HG02943 (cell line): ENCODE results near the gene PRKN.

ENCODE experiments used
- ATAC-seq: cut with Tn5 transposase; IDR thresholded peaks from one replicate; pipeline ENCODE4 v1.9.1; 2021; ENCODE audit warnings: mild to moderate bottlenecking, low read depth, moderate library complexity; ENCODE audit not compliant: unreplicated experiment

The PRKN gene

GRCh38 chr6:162712694-162713093 lies 14.9 kb downstream of the PRKN start:
- no peak for ATAC-seq

DNA sequence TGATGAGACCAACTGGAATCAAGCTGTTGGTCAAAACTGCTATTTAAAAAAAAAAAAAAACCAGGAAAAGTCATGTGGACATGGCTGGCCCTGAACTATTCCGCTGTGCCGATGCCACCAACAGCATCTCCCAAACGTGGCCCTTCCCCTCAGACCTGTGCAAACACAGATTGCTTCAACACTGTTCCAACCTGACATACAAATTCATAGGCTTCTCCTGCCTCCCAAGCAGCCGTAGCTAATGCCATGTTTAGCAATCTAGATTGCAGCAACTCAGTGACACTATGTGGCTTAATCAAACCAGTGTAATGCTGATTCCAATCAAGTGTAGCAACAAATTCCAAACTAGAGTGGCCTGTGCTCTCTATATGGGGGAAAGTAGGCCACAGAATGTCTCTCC lies 16.2 kb downstream of the PRKN start:
- no peak for ATAC-seq

DNA sequence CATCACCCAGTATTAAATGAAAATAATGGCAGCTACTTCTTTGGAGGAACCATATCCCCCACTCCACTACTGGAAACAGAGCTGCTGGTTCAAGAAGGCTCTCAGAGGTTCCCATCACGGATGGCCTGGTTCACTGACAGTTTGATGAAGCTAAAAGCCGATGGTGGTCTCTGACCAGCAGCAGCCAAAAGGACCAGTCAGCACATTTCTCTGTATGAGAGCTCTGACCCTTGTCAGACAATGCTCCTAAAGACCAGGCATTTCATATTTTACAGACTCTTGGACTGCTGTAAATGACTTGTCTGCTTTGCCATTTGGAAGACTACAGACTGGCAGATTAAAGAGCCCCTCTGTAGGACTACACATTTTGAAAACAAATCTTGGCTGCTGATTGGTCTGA lies 16.6 kb downstream of the PRKN start:
- no peak for ATAC-seq

DNA sequence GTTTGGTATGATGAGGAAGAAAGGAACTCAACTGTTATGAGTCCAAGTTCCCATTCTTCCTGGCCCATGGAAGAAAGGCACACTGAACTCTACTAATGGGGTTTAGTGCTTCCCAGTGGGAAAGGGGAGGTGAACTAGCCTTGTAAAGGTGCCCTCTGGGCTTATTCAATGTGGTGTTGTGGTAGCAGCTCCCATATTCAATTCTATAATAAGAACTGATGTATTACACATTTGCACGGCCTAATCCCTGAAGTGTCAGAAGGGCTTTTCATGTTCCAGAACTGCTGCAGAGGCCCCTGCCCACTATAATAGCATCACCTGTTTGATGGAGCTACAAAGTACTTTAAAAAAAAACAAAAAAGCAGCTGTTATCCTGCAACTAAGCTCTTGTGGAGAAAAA lies 17.1 kb downstream of the PRKN start:
- no peak for ATAC-seq

DNA sequence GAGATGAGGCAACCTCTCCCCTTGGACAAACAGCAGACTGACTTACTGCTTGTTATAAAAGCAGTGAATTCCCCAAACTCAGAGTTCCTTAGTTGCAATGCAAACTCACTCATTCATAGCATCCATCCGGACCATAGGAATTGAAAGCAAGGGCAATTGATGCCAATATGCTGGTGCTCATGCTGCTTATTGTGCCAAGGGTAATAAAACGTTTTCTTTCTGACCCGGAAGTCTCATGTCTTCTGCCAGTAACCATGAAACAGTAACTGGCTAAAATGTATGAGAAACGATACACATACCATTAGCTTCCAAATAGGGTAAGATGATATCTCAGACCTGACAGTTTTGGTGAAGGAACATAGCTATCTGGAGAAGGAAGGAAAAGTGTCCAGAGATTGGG lies 18.1 kb downstream of the PRKN start:
- no peak for ATAC-seq

GRCh38 chr6:162708971-162709370 lies 18.6 kb downstream of the PRKN start:
- ATAC-seq, result no peak

- no peak for ATAC-seq
Measured at GRCh38 chr6:162706232-162706631, 21.3 kb downstream of the PRKN start.

DNA sequence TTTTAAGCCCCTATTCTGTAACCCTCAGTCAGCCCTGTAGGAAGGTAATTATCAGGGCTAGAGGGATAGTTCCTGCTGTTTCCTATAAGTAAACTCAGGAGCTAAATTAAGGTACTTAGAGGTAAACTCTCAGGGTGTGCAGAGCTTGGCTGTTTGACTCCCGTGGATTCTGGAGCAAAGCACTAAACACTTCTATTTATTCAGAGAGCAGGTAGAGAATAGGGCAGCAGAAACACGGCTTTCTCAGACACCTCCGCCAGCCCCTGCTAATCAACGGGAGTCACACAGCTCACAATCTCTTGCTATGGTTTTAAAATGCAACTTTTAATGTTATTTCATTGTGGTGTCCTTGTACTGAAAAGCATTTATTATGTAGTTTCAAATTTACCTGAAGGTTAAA lies 21.8 kb downstream of the PRKN start:
- no peak for ATAC-seq

GRCh38 chr6:162704001-162704400 lies 23.6 kb downstream of the PRKN start:
- ATAC-seq, result no peak

DNA sequence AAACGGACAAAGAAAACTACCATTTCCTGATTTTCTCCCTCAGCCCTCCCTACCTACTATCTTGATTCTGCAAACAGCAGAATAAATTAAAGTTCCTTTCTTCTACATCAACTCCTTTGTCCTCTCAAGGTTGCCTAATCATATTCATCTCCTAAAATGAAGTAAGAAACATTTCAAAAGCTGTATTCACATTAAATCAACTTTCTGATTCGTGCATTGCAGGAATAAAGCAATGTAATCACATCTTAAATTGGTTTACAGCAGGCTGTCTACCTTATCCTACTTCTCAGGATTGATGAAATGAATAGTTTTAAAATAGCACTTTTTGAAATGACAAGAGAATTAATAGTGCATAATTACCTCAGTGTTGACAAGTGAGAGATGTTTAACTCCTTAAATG lies 25.1 kb downstream of the PRKN start:
- no peak for ATAC-seq

DNA sequence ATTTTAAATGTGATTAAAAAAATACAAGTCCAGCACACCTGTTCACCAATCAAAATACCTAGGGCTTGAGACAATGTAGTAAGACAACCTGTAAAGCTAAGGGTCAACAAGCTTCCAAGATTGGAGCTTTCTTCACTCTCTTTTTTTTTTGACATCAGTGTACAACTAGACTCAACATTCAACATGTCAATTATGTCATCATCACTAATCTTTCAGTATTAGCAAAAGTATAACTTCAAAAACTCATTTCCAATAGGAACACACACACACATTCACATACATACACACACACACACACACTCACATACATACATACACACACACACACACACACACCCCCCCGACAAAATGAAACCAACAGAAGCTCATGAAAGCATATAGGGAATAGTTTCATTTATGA lies 26.0 kb downstream of the PRKN start:
- no peak for ATAC-seq

- ATAC-seq, result no peak
Measured at GRCh38 chr6:162700966-162701365, 26.6 kb downstream of the PRKN start.

GRCh38 chr6:162699961-162700360 lies 27.6 kb downstream of the PRKN start:
- ATAC-seq, result no peak

- ATAC-seq, result no peak
Measured at GRCh38 chr6:162698440-162698839, 29.1 kb downstream of the PRKN start.

DNA sequence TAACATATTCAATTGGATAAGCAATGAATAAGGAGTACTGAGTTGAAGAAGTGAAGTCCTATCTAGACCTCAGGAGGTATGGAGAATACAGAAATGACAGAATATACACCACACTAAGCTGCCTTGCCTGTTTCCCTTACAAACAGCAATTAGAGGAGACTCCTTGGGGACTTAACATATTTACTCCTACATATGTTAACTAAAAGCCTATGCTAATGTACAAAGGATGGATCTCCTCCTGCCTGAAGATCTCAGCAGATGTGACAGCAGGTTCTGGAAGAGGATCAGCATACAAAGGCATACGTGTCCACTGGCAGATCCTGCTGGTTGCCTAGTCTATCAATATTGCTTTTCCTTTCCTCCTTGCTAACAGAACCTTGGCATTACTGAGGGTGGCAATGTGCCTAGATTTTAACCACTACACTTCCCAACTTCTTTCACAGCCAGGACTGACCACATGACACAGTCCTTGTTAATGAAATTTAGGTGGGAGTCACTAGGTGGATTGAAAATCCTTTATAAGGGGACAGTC lies 29.6 kb downstream of the PRKN start:
- ATAC-seq, result no peak

DNA sequence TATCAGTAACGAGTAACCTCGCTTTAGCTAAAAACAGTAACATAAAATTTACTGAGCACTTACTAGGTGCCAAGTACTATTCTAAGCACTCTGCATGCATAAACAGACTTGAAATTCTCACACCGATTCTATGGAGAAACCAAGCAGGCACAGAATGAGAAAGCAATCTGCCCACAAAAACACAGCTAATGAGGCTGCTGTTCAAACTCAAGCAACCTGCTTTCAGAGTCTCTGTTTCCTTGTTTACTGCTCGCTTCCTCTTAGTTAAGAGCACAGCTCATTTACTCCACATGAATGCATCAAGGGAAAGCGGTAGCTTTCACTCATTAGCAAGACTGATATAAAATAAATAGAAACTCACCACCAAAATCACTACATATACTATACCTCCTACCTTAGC lies 37.4 kb downstream of the PRKN start:
- no peak for ATAC-seq

DNA sequence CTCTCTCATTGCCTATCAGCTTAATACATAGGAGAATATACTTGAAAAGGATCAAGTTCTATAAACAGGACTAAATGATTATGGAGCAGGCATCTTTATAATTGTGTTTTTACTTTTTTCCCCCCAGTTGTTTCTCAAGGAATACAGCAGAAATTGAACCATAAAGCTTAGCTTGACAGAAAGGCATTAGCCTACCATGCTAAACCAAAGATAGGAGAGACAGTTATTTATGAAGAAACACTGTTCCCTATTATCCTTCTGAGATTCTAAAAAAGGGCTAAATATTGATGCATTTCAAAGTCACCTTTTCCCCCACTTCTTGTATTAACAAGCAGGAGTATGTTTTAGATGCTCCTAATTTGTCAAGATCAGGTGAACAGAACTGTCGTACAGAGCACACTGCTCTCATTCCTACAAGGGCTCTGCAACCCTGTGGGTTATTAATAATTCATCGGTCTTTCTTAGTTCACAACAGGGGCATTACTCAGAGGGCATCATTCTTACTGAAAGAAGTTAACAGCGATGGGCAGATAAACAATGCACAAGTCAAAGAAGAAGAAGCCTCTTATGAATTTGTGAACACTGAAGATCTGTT lies 38.7 kb downstream of the PRKN start:
- ATAC-seq, result no peak

DNA sequence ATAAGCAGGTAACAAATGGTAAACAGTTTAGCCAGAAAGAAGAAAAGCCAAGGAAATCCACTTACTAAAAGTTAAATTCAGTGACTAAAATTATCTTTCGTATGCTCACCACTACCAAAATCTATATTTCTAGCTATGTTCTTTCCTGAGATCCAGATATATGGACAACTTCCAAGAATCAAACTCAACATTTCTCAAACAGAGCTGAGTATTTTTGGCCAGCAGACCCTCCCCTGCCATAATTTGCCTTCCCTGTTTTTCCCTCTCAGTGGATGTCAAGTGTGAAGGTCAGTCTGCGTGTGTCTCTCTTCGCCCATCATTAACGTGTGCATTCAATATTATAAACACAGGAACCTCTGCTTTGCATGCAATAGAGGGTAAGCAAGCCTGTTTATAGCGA lies 42.0 kb downstream of the PRKN start:
- no peak for ATAC-seq

DNA sequence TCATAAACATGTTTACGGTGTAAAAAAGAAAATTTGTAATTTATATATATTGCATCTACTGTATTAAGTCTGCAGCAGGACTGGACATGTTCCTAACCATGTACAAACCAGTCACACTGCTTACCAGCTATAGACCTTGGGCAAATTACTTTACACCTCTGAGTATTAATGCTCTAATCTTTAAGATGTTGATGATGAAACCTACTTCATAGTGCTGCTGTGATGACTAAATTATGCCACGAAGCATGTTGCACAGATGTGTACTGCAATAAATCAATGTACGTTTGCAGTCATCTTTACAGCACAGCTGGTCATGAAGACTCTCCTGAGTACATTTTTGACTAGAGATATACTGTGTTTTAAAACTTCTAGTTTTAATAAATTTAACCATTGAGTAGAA lies 42.6 kb downstream of the PRKN start:
- ATAC-seq, result no peak

- no peak for ATAC-seq
Measured at GRCh38 chr6:162684052-162684451, 43.5 kb downstream of the PRKN start.

- ATAC-seq, result no peak
Measured at GRCh38 chr6:162683135-162683534, 44.4 kb downstream of the PRKN start.

- no peak for ATAC-seq
Measured at GRCh38 chr6:162681447-162681846, 46.1 kb downstream of the PRKN start.

DNA sequence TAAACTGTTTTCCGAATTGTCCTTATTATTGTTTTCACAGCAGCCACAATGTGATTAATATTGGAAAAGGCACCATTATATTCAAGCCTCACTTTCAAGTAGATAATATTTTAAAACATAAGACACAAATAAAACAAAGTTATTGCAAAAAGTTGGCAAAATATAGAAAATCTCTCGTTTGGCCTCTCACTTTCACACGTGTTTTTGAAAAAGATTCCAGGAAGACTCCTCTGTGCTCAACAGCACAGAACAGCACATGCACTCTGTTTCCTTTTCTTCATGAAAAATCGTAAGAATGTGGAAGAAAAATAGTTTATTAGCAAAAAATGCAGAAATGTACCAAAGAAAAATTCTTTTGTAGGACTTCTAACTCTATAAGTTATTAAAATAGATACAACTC lies 46.7 kb downstream of the PRKN start:
- ATAC-seq, result no peak
